AG04449 (cell line): ENCODE measurements around the gene DIP2C.

Experiments
- CTCF ChIA-PET: fragments of 350-600 bp; formaldehyde crosslinking; extraction: SDS; loops from one replicate; lab custom pipeline; 2021; ENCODE audit warnings: antibody characterized with exemption; lab: Yijun Ruan, JAX
- POLR2A ChIA-PET: fragments of 400-600, 350-600 bp; formaldehyde crosslinking; extraction: SDS; loops from one replicate; lab custom pipeline; 2020; ENCODE audit warnings: antibody characterized with exemption, inconsistent platforms; lab: Yijun Ruan, JAX
- DNase-seq: peaks from one replicate; pipeline ENCODE4 v3.0.0-alpha.2; 2010; ENCODE audit warnings: low read depth, low spot score
- H3K4me3 ChIP-seq: 2 replicates; pipeline ENCODE4 v1.5.1; 2011; ENCODE audit warnings: low read depth, mild to moderate bottlenecking, control low read depth, low read length
- CTCF ChIP-seq: IDR thresholded peaks from one replicate; pipeline ENCODE4 v1.5.1; 2011; ENCODE audit warnings: mild to moderate bottlenecking, moderate library complexity, low read length, control low read depth, inconsistent platforms; ENCODE audit not compliant: insufficient read depth; ENCODE audit errors: missing control alignments

Gene DIP2C

GRCh38 chr10:716821-717220 lies 27.4 kb upstream of the DIP2C start:
- ChIA-PET POLR2A (no interaction called here), CTCF (no interaction called here)
- no peak overlapping the region for H3K4me3 ChIP-seq
- DNase-seq: no peak
- TF ChIP-seq CTCF: no peak

- ChIA-PET POLR2A (no interaction called here), CTCF (no interaction called here)
- no peak for TF ChIP-seq CTCF
- no peak overlapping the region for H3K4me3 ChIP-seq
- DNase-seq: no peak
These were observed 24.7 kb upstream of the DIP2C start for GRCh38 chr10:714214-714613.

GRCh38 chr10:712575-712974 lies 23.1 kb upstream of the DIP2C start:
- no peak for DNase-seq
- ChIA-PET CTCF (no interaction called here), POLR2A (no interaction called here)
- no peak for TF ChIP-seq CTCF
- no peak overlapping the region for H3K4me3 ChIP-seq

GRCh38 chr10:712089-712488 lies 22.6 kb upstream of the DIP2C start:
- no peak overlapping the region for H3K4me3 ChIP-seq
- no peak for DNase-seq
- ChIA-PET CTCF (no interaction called here), POLR2A (no interaction called here)
- no peak for TF ChIP-seq CTCF

- POLR2A ChIA-PET: no interaction called here
- no peak for TF ChIP-seq CTCF
- no peak for DNase-seq
- no peak overlapping the region for H3K4me3 ChIP-seq
- CTCF ChIA-PET: no interaction called here
These were observed 18.4 kb upstream of the DIP2C start for GRCh38 chr10:707861-708260.

GRCh38 chr10:707456-707855 lies 18.0 kb upstream of the DIP2C start:
- ChIA-PET POLR2A (no interaction called here), CTCF (no interaction called here)

More at GRCh38 chr10:707456-707855, 18.0 kb upstream of the DIP2C start:
- no peak for TF ChIP-seq CTCF
- DNase-seq: no peak
- no peak overlapping the region for H3K4me3 ChIP-seq
